ENCODE results near the gene UBA6. TPM values are rescaled to one million over a fixed set of nuclear protein-coding genes. Genes with fewer than 3 reads are reported as not detected.

Gene UBA6
- total RNA-seq, 1 donor: 60.8 TPM

- Histone ChIP-seq H3K9me3 (ENCODE audit: low read depth, low read length) (no peaks in the 10 kb centered on the region), H3K79me2 (ENCODE audit: insufficient read depth, low read length) (no peaks in the 10 kb centered on the region), H3K36me3 (ENCODE audit: insufficient read depth, low read length) (peaks cover 47% of the 10 kb centered on the region), H3K4me3 (ENCODE audit: insufficient read depth, low read length) (no peak overlapping the region), H3K4me2 (ENCODE audit: insufficient read depth, low read length) (no peak overlapping the region), H3K27ac (ENCODE audit: low read depth, low read length) (no peak overlapping the region), H4K20me1 (ENCODE audit: insufficient read depth, low read length) (no peaks in the 10 kb centered on the region), H3K27me3 (ENCODE audit: insufficient read depth, low read length) (no peaks in the 10 kb centered on the region), H3K4me1 (ENCODE audit: insufficient read depth, low read length) (no peaks in the 10 kb centered on the region), H2AFZ (ENCODE audit: low read length) (no peak overlapping the region)
- TF ChIP-seq, protein P1, sequence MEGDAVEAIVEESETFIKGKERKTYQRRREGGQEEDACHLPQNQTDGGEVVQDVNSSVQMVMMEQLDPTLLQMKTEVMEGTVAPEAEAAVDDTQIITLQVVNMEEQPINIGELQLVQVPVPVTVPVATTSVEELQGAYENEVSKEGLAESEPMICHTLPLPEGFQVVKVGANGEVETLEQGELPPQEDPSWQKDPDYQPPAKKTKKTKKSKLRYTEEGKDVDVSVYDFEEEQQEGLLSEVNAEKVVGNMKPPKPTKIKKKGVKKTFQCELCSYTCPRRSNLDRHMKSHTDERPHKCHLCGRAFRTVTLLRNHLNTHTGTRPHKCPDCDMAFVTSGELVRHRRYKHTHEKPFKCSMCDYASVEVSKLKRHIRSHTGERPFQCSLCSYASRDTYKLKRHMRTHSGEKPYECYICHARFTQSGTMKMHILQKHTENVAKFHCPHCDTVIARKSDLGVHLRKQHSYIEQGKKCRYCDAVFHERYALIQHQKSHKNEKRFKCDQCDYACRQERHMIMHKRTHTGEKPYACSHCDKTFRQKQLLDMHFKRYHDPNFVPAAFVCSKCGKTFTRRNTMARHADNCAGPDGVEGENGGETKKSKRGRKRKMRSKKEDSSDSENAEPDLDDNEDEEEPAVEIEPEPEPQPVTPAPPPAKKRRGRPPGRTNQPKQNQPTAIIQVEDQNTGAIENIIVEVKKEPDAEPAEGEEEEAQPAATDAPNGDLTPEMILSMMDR (IDR thresholded peaks at IDR 0.05; ENCODE audit: extremely low read depth, low read depth, low read length): no peak
- peak; percentile 60 for DNase-seq (ENCODE audit: insufficient read length, low spot score, missing footprints)
Measured at GRCh38 chr4:67634741-67635140, 66.2 kb downstream of the UBA6 start.

- Histone ChIP-seq H2AFZ (ENCODE audit: low read length) (no peak overlapping the region), H3K9me3 (ENCODE audit: low read depth, low read length) (no peaks in the 10 kb centered on the region), H3K4me2 (ENCODE audit: insufficient read depth, low read length) (no peak overlapping the region), H3K79me2 (ENCODE audit: insufficient read depth, low read length) (no peaks in the 10 kb centered on the region), H3K27me3 (ENCODE audit: insufficient read depth, low read length) (no peaks in the 10 kb centered on the region), H3K4me1 (ENCODE audit: insufficient read depth, low read length) (no peaks in the 10 kb centered on the region), H4K20me1 (ENCODE audit: insufficient read depth, low read length) (no peaks in the 10 kb centered on the region), H3K36me3 (ENCODE audit: insufficient read depth, low read length) (peaks cover 35% of the 10 kb centered on the region), H3K4me3 (ENCODE audit: insufficient read depth, low read length) (no peak overlapping the region), H3K27ac (ENCODE audit: low read depth, low read length) (no peak overlapping the region)
- TF ChIP-seq, protein P1 (IDR thresholded peaks at IDR 0.05; ENCODE audit: extremely low read depth, low read depth, low read length): no peak
- DNase-seq (ENCODE audit: insufficient read length, low spot score, missing footprints): no peak
Measured at GRCh38 chr4:67632492-67632891, 68.5 kb downstream of the UBA6 start.

DNA sequence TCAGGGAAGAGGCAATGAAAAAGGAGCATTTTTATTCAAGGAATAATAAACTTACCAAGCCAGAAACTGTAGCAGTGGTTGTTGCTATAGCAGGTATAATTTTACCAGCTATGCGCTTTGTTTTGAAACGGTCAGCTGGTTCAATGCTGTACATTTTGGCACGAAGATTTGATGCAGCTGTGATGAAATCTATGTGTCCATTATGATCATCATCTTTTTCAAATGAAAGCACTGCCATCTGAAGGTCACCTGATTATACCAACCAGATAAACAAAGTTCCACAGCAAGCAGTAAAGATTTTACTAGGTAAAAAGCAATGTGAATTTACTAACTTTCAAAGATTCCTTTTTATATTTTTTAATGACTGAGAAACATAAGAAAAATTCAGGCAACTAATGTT, 76.0 kb downstream of the UBA6 start:
- Histone ChIP-seq H2AFZ (ENCODE audit: low read length) (no peak overlapping the region), H3K4me1 (ENCODE audit: insufficient read depth, low read length) (no peaks in the 10 kb centered on the region), H3K27me3 (ENCODE audit: insufficient read depth, low read length) (no peaks in the 10 kb centered on the region), H3K4me2 (ENCODE audit: insufficient read depth, low read length) (no peak overlapping the region), H3K4me3 (ENCODE audit: insufficient read depth, low read length) (no peak overlapping the region), H3K9me3 (ENCODE audit: low read depth, low read length) (no peaks in the 10 kb centered on the region), H3K79me2 (ENCODE audit: insufficient read depth, low read length) (no peaks in the 10 kb centered on the region), H4K20me1 (ENCODE audit: insufficient read depth, low read length) (no peaks in the 10 kb centered on the region), H3K36me3 (ENCODE audit: insufficient read depth, low read length) (peaks cover 34% of the 10 kb centered on the region), H3K27ac (ENCODE audit: low read depth, low read length) (no peak overlapping the region)
- DNase-seq (ENCODE audit: insufficient read length, low spot score, missing footprints): no peak
- TF ChIP-seq, protein P1 (IDR thresholded peaks at IDR 0.05; ENCODE audit: extremely low read depth, low read depth, low read length): no peak

- TF ChIP-seq, protein P1 (IDR thresholded peaks at IDR 0.05; ENCODE audit: extremely low read depth, low read depth, low read length): no peak
- Histone ChIP-seq H3K9me3 (ENCODE audit: low read depth, low read length) (no peaks in the 10 kb centered on the region), H2AFZ (ENCODE audit: low read length) (no peak overlapping the region), H3K27ac (ENCODE audit: low read depth, low read length) (no peak overlapping the region), H3K36me3 (ENCODE audit: insufficient read depth, low read length) (peaks cover 21% of the 10 kb centered on the region), H3K4me2 (ENCODE audit: insufficient read depth, low read length) (no peak overlapping the region), H3K79me2 (ENCODE audit: insufficient read depth, low read length) (no peaks in the 10 kb centered on the region), H3K4me1 (ENCODE audit: insufficient read depth, low read length) (no peaks in the 10 kb centered on the region), H3K27me3 (ENCODE audit: insufficient read depth, low read length) (no peaks in the 10 kb centered on the region), H4K20me1 (ENCODE audit: insufficient read depth, low read length) (no peaks in the 10 kb centered on the region), H3K4me3 (ENCODE audit: insufficient read depth, low read length) (no peak overlapping the region)
- no peak for DNase-seq (ENCODE audit: insufficient read length, low spot score, missing footprints)
Measured at GRCh38 chr4:67616478-67616877, 84.5 kb downstream of the UBA6 start.

Measured in osteoblast (primary cell).